Neural crest cell (in vitro differentiated cells): ENCODE measurements around the gene IRX4. TPM values are rescaled to one million over a fixed set of nuclear protein-coding genes. Genes with fewer than 3 reads are reported as not detected.

ENCODE experiments used
- DNase-seq: peaks from one replicate; pipeline ENCODE4 v3.0.0; 2021; ENCODE audit warnings: low read depth, mixed read lengths, low spot score
- H3K27ac Mint-ChIP-seq: one replicate; pipeline ENCODE4 v1.8.0; 2021; ENCODE audit warnings: mild to moderate bottlenecking, mixed read lengths; ENCODE audit not compliant: unreplicated experiment
- H3K27me3 Mint-ChIP-seq: 2 replicates; pipeline ENCODE4 v1.8.0; 2021; ENCODE audit warnings: low read depth, mild to moderate bottlenecking, mixed read lengths
- H3K36me3 Mint-ChIP-seq: 2 replicates; pipeline ENCODE4 v1.8.0; 2021; ENCODE audit warnings: low read depth, mild to moderate bottlenecking, mixed read lengths
- H3K4me1 Mint-ChIP-seq: 2 replicates; pipeline ENCODE4 v1.8.0; 2021; ENCODE audit warnings: mixed read lengths
- H3K4me3 Mint-ChIP-seq: one replicate; pipeline ENCODE4 v1.8.0; 2021; ENCODE audit warnings: mild to moderate bottlenecking, mixed read lengths
- H3K9me3 Mint-ChIP-seq: 2 replicates; pipeline ENCODE4 v1.8.0; 2021; ENCODE audit warnings: mixed read lengths
- CTCF ChIP-seq: fragments of 200-600 bp; sonication (generic); conservative IDR thresholded peaks from 2 replicates; pipeline ENCODE4 v1.5.0; 2021; ENCODE audit warnings: antibody characterized with exemption, mild to moderate bottlenecking
- total RNA-seq: library from RNA; stranded (reverse); gene quantifications from 2 replicates; pipeline ENCODE4 v1.2.1, GENCODE V29; 2021

The IRX4 gene
- total RNA-seq, 1 donor from 2014 or later: 0.28 TPM

GRCh38 chr5:1916041-1917001 is 33.6 kb upstream of the IRX4 start:
- DNase-seq: no peak
- Mint-ChIP-seq H3K27ac (no peak overlapping the region), H3K27me3 (no peaks in the 10 kb centered on the region), H3K36me3 (no peaks in the 10 kb centered on the region), H3K4me1 (no peaks in the 10 kb centered on the region), H3K4me3 (no peak overlapping the region), H3K9me3 (no peaks in the 10 kb centered on the region)
- no peak for TF ChIP-seq CTCF

GRCh38 chr5:1915316-1915715 is 32.6 kb upstream of the IRX4 start:
- no peak for TF ChIP-seq CTCF
- H3K4me1 Mint-ChIP-seq: no peaks in the 10 kb centered on the region
- no peak overlapping the region for H3K4me3 Mint-ChIP-seq
- no peaks in the 10 kb centered on the region for H3K9me3 Mint-ChIP-seq
- H3K27me3 Mint-ChIP-seq: no peaks in the 10 kb centered on the region
- H3K36me3 Mint-ChIP-seq: no peaks in the 10 kb centered on the region
- no peak overlapping the region for H3K27ac Mint-ChIP-seq
- DNase-seq: no peak

- Mint-ChIP-seq H3K27ac (no peak overlapping the region), H3K27me3 (no peaks in the 10 kb centered on the region), H3K9me3 (no peaks in the 10 kb centered on the region), H3K4me3 (no peak overlapping the region), H3K4me1 (no peaks in the 10 kb centered on the region), H3K36me3 (no peaks in the 10 kb centered on the region)
- no peak for TF ChIP-seq CTCF
- no peak for DNase-seq
Observed at GRCh38 chr5:1914471-1914870, 31.7 kb upstream of the IRX4 start.

- no peaks in the 10 kb centered on the region for H3K9me3 Mint-ChIP-seq
- no peaks in the 10 kb centered on the region for H3K27me3 Mint-ChIP-seq
- TF ChIP-seq CTCF: no peak
- H3K4me3 Mint-ChIP-seq: no peak overlapping the region
- no peaks in the 10 kb centered on the region for H3K36me3 Mint-ChIP-seq
- no peaks in the 10 kb centered on the region for H3K4me1 Mint-ChIP-seq
- no peak overlapping the region for H3K27ac Mint-ChIP-seq
- no peak for DNase-seq
Observed at GRCh38 chr5:1913578-1913977, 30.9 kb upstream of the IRX4 start.

- Mint-ChIP-seq H3K27ac (no peak overlapping the region), H3K4me3 (no peak overlapping the region), H3K4me1 (no peaks in the 10 kb centered on the region), H3K36me3 (no peaks in the 10 kb centered on the region), H3K27me3 (no peaks in the 10 kb centered on the region), H3K9me3 (no peaks in the 10 kb centered on the region)
- TF ChIP-seq CTCF: no peak
- DNase-seq: no peak
Observed at GRCh38 chr5:1912951-1913565, 30.3 kb upstream of the IRX4 start.
